SJCRH30 (cell line): ENCODE data around the gene JAKMIP2. TPM values are rescaled to one million over a fixed set of nuclear protein-coding genes. Genes with fewer than 3 reads are reported as not detected.
A peak's percentile ranks its signal among the peaks of the same experiment; 100 is the strongest.

Source experiments
- DNase-seq, 2 experiments: peaks; one replicate each; pipeline ENCODE4 v3.0.0-alpha.2; 2015 to 2020
- H3K27ac ChIP-seq: fragments of 250-450 bp; sonication (Bioruptor Pico); 2 replicates; pipeline ENCODE4 v1.5.1; 2020; ENCODE audit warnings: mild to moderate bottlenecking, moderate library complexity
- H3K27me3 ChIP-seq: fragments of 250-450 bp; sonication (Bioruptor Pico); 2 replicates; pipeline ENCODE4 v1.5.1; 2020; ENCODE audit warnings: mild to moderate bottlenecking, moderate library complexity
- H3K36me3 ChIP-seq: fragments of 250-450 bp; sonication (Bioruptor Pico); 2 replicates; pipeline ENCODE4 v1.5.1; 2020; ENCODE audit warnings: mild to moderate bottlenecking, moderate library complexity
- H3K4me1 ChIP-seq: fragments of 250-450 bp; sonication (Bioruptor Pico); 2 replicates; pipeline ENCODE4 v1.5.1; 2020; ENCODE audit warnings: mild to moderate bottlenecking, moderate library complexity
- H3K4me3 ChIP-seq: fragments of 250-450 bp; sonication (Bioruptor Pico); 2 replicates; pipeline ENCODE4 v1.5.1; 2020; ENCODE audit warnings: mild to moderate bottlenecking, moderate library complexity
- H3K9me3 ChIP-seq: fragments of 250-450 bp; sonication (Bioruptor Pico); replicated peaks from 2 replicates; pipeline ENCODE4 v1.5.1; 2020; ENCODE audit warnings: mild to moderate bottlenecking, moderate library complexity
- total RNA-seq: library from RNA; depleted of rRNA; stranded (reverse); fragments of >200 nt; shearing (Covaris generic); gene quantifications from 2 replicates; pipeline ENCODE4 v1.2.3, GENCODE V29; 2014

JAKMIP2 gene
- total RNA-seq, 1 experiment from 2014 or later, result 88.6 TPM

- Histone ChIP-seq H3K4me1 (peaks cover 13% of the 10 kb centered on the region), H3K36me3 (peaks cover 40% of the 10 kb centered on the region), H3K27me3 (no peaks in the 10 kb centered on the region), H3K4me3 (no peak overlapping the region), H3K27ac (no peak overlapping the region), H3K9me3 (0 out of 2 replicates have a peak, but pooled peaks cover 3% of the 10 kb centered on the region)
- DNase-seq, result no peak
Observed at GRCh38 chr5:147773587-147773986, 8.9 kb downstream of the JAKMIP2 start.

- Histone ChIP-seq H3K27ac (no peak overlapping the region), H3K9me3 (0 out of 2 replicates have a peak, but pooled peaks cover 3% of the 10 kb centered on the region), H3K27me3 (no peaks in the 10 kb centered on the region), H3K4me1 (peaks cover 13% of the 10 kb centered on the region), H3K36me3 (peaks cover 40% of the 10 kb centered on the region), H3K4me3 (no peak overlapping the region)
- DNase-seq, result no peak
Observed at GRCh38 chr5:147773139-147773538, 9.4 kb downstream of the JAKMIP2 start.

GRCh38 chr5:147767048-147767447 is 15.5 kb downstream of the JAKMIP2 start:
- DNase-seq, result no peak
- H3K4me3 ChIP-seq, result no peak overlapping the region
- H3K9me3 ChIP-seq, result no peaks in the 10 kb centered on the region
- peaks cover 38% of the 10 kb centered on the region for H3K4me1 ChIP-seq
- no peak overlapping the region for H3K27ac ChIP-seq
- peaks cover 18% of the 10 kb centered on the region; the same call in 1 of the 2 replicates for H3K36me3 ChIP-seq
- no peaks in the 10 kb centered on the region for H3K27me3 ChIP-seq

- Histone ChIP-seq H3K27me3 (no peaks in the 10 kb centered on the region), H3K27ac (peak overlapping the region; percentile 63), H3K4me3 (no peak overlapping the region), H3K9me3 (no peaks in the 10 kb centered on the region), H3K4me1 (peaks cover 35% of the 10 kb centered on the region), H3K36me3 (0 out of 2 replicates have a peak, but pooled peaks cover 15% of the 10 kb centered on the region)
- DNase-seq, result peak; percentile 52 to 67
Observed at GRCh38 chr5:147763791-147764525, 18.6 kb downstream of the JAKMIP2 start.

GRCh38 chr5:147760086-147760875 is 22.2 kb downstream of the JAKMIP2 start:
- H3K36me3 ChIP-seq, result peaks cover 16% of the 10 kb centered on the region
- H3K27me3 ChIP-seq, result no peaks in the 10 kb centered on the region
- H3K27ac ChIP-seq, result no peak overlapping the region
- no peak overlapping the region for H3K4me3 ChIP-seq
- peaks cover 32% of the 10 kb centered on the region for H3K4me1 ChIP-seq
- no peak for DNase-seq
- no peaks in the 10 kb centered on the region for H3K9me3 ChIP-seq

GRCh38 chr5:147759441-147759840 is 23.1 kb downstream of the JAKMIP2 start:
- H3K4me3 ChIP-seq, result no peak overlapping the region
- DNase-seq, result no peak
- H3K27me3 ChIP-seq, result no peaks in the 10 kb centered on the region
- peaks cover 16% of the 10 kb centered on the region for H3K36me3 ChIP-seq
- peaks cover 26% of the 10 kb centered on the region for H3K4me1 ChIP-seq
- H3K27ac ChIP-seq, result no peak overlapping the region
- H3K9me3 ChIP-seq, result no peaks in the 10 kb centered on the region

- peaks cover 14% of the 10 kb centered on the region for H3K36me3 ChIP-seq
- no peak overlapping the region for H3K4me3 ChIP-seq
- peaks cover 20% of the 10 kb centered on the region for H3K4me1 ChIP-seq
- H3K27me3 ChIP-seq, result no peaks in the 10 kb centered on the region
- H3K9me3 ChIP-seq, result no peaks in the 10 kb centered on the region
- H3K27ac ChIP-seq, result no peak overlapping the region
- no peak for DNase-seq
Observed at GRCh38 chr5:147756566-147756965, 26.0 kb downstream of the JAKMIP2 start.

GRCh38 chr5:147754372-147755122 is 28.0 kb downstream of the JAKMIP2 start:
- H3K4me1 ChIP-seq, result peaks cover 35% of the 10 kb centered on the region
- H3K27ac ChIP-seq, result no peak overlapping the region
- peaks cover 13% of the 10 kb centered on the region for H3K36me3 ChIP-seq
- H3K9me3 ChIP-seq, result no peaks in the 10 kb centered on the region
- no peak overlapping the region for H3K4me3 ChIP-seq
- DNase-seq, result no peak
- H3K27me3 ChIP-seq, result no peaks in the 10 kb centered on the region

- H3K4me1 ChIP-seq, result peaks cover 35% of the 10 kb centered on the region
- no peak overlapping the region for H3K27ac ChIP-seq
- no peak overlapping the region for H3K4me3 ChIP-seq
- no peaks in the 10 kb centered on the region for H3K27me3 ChIP-seq
- H3K36me3 ChIP-seq, result peaks cover 13% of the 10 kb centered on the region
- no peaks in the 10 kb centered on the region for H3K9me3 ChIP-seq
- DNase-seq, result no peak
Observed at GRCh38 chr5:147753765-147754164, 28.8 kb downstream of the JAKMIP2 start.

GRCh38 chr5:147752666-147753290 is 29.8 kb downstream of the JAKMIP2 start:
- peak in 1 of 2 experiments; percentile 23 for DNase-seq
- peak overlapping the region; percentile 72 for H3K27ac ChIP-seq
- H3K4me1 ChIP-seq, result peaks cover 36% of the 10 kb centered on the region
- no peak overlapping the region for H3K4me3 ChIP-seq
- no peaks in the 10 kb centered on the region for H3K27me3 ChIP-seq
- H3K9me3 ChIP-seq, result no peaks in the 10 kb centered on the region
- peaks cover 11% of the 10 kb centered on the region for H3K36me3 ChIP-seq

- Histone ChIP-seq H3K4me3 (no peak overlapping the region), H3K36me3 (peaks cover 8% of the 10 kb centered on the region), H3K27me3 (no peaks in the 10 kb centered on the region), H3K4me1 (peaks cover 38% of the 10 kb centered on the region), H3K9me3 (no peaks in the 10 kb centered on the region), H3K27ac (peak overlapping the region; percentile 72)
- DNase-seq, result peak; percentile 77 to 91
Observed at GRCh38 chr5:147752033-147752432, 30.5 kb downstream of the JAKMIP2 start.

GRCh38 chr5:147751156-147751830 is 31.2 kb downstream of the JAKMIP2 start:
- Histone ChIP-seq H3K9me3 (no peaks in the 10 kb centered on the region), H3K27me3 (no peaks in the 10 kb centered on the region), H3K4me1 (peaks cover 42% of the 10 kb centered on the region), H3K4me3 (no peak overlapping the region), H3K27ac (peak overlapping the region; percentile 72), H3K36me3 (peaks cover 8% of the 10 kb centered on the region)
- DNase-seq, result peak; percentile 26 to 47

GRCh38 chr5:147750065-147750464 is 32.5 kb downstream of the JAKMIP2 start:
- H3K27me3 ChIP-seq, result no peaks in the 10 kb centered on the region
- H3K27ac ChIP-seq, result peak overlapping the region; percentile 72
- H3K36me3 ChIP-seq, result peaks cover 10% of the 10 kb centered on the region
- H3K9me3 ChIP-seq, result no peaks in the 10 kb centered on the region
- no peak overlapping the region for H3K4me3 ChIP-seq
- DNase-seq, result peak; percentile 31 to 60
- peaks cover 47% of the 10 kb centered on the region for H3K4me1 ChIP-seq

GRCh38 chr5:147748590-147748989 is 33.9 kb downstream of the JAKMIP2 start:
- H3K9me3 ChIP-seq, result no peaks in the 10 kb centered on the region
- no peaks in the 10 kb centered on the region for H3K27me3 ChIP-seq
- H3K4me1 ChIP-seq, result peaks cover 57% of the 10 kb centered on the region
- H3K36me3 ChIP-seq, result peaks cover 10% of the 10 kb centered on the region
- H3K27ac ChIP-seq, result no peak overlapping the region
- H3K4me3 ChIP-seq, result no peak overlapping the region
- no peak for DNase-seq
